NCI-H1930 (cell line): Measurements from ENCODE around the gene FGF2.
"Not testable (repeated sequence)": the region's sequence is repeated elsewhere in the genome, so short reads cannot be mapped to it uniquely, and the experiment has no call there.

Experiments
- DNase-seq, 2 experiments: peaks; one replicate each; lab custom pipeline; 2025; lab: John Stamatoyannopoulos, UW

FGF2 gene

DNA sequence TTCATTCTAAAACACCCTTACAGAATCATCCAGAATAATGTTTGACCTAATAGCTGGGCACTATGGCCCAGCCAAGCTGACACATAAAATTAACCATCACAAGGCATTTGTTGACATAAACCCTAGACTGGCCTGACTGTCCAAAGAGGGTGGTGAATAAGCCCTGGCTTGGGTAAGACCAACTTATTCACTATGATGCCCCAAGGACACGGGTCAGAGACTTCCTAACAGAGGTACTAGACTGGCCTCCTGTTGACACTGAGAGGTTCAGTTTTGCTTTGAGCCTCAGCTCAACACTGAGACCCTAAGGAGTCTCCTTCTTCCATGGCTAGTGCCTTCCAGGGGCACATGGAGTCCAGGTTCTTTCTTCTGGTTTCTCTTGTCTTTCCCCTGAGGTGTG, 21.3 kb downstream of the FGF2 start:
- no peak for DNase-seq

DNA sequence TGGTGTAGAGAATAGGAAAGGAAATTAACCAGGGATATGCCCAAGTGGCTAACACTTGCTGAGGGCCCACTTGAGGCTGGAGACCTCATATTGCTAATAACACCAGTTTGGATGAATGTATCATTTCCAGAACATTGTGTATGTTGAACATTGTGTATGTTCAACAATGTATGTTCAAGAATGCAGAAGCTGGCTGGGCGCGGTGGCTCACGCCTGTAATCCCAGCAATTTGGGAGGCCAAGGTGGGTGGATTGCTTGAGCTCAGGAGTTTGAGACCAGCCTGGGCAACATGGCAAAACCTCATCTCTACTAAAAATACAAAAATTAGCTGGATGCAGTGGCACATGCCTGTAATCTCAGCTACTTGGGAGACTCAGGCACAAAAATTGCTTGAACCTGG, 23.2 kb downstream of the FGF2 start:
- DNase-seq, result not testable (repeated sequence)

DNA sequence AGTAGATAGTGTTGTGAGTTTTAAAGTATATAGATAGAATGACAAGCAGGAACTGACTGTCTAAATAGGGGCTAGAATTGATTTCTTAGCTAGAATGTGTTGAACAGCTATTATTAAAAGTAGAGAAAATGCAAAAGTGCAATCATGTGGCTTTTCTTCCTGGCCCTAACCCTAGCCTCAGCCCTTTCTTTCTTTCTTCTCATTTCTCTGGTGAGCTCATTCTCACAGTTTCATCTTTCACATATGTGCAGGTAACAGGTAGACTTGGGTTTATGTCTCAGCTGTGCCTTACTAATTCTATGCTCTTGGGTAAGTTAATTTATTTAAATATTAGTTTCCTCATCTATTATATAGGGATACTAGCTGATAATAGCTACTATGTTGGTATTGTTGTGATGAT, 24.9 kb downstream of the FGF2 start:
- DNase-seq, result no peak

DNA sequence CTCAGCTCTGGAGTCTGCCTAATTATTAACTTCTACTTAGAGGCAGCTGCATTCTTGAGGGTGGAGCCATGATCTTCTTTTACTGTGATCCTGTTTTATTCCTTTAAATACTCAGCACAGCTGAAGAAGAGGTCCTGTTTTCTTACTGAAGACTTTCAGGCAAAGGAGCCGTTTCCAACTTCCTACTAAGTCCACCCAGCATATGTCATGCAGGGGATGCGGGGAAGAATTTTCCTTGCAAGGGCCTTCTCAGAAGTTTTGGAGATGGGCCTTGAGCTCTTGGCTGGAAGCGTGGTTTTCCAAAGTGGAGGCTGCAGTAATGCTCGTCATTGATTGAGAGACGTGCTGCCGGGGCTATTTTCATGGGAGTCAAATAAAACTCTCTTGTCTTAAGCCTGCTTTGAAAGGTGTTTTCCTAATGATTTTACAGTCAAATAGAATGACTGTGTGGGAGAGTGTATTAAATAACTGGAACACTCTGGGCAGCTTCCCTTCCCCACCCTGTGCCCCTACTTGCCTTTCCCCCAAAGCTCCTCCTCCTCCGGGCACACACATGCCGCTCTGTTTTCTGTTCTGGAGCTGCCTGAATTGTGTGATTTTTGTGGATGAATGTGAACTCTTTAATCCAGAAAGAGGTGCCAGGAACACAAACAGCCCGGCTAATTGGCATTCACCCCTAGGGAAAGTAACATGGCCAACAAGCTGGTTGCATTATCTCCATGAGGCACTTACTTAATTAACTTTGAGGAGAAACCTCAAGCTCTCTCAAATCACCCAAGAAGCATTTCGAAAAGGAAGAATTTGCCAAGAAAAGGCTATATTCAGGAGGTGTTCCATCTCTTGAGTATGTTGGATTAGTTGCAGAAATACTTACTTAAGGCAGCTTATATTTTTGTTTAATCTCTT, 28.1 kb downstream of the FGF2 start:
- no peak for DNase-seq

DNA sequence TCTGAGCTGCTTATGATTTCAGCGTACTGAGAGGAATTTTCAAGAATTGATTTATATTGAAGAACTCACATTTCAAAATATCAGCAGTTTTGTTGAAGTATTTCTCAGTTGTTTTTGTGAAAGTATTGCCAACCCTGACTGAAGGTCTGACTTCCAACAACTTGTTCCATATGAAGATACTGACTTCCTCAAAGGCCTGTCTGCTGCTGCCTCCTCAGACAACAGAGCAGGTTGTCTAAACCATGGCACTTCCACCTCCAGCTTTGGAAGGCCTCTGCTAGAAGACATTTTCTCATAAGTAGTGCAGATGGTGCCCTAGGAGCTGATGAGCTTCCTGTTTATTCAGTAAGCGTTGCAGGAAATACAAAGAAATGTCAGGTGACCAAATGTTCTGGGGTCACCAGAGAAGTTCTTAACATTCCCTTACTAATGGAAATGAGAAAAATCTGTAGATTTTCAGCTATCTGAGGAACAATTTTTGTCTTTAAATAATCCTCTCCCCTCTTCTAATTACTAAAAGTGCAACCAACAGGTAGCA, 28.8 kb downstream of the FGF2 start:
- DNase-seq, result no peak

DNA sequence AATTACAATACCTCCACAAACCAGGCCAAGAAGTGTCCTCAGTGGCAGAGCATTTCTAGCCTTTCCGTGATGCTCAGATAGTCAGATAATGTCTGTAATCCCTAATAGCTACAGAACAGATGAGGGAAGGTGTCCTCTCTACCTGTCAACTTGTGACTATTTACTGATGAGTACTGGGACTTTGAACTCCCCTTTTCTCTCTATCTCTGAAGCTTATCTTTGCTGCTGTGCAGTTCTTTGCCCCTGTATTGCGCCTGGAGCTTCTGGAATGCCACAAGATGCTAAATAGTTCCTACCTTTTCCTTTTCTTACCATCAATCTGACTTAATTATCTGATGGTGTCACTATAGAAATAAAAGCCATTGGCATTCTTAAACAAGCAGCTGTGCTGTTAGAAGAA, 30.5 kb downstream of the FGF2 start:
- DNase-seq, result no peak

DNA sequence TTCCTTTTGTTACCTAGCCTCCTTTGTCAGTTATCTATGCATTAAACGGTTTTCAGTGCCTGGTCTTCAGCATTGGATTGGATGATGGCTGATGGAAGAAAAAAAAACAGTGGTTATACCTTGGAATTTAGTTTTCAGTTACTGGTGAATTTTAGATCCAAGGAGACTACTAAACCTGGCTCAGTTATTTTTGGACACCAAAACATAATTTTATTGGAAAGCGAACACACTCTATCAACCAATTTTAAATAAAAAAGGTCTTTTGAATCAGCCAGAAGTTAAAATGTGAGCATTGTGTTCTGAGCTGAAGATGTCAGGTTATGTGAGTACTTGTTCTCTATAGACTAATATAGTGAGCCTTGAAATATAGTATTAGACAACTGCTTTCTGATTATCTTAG, 32.1 kb downstream of the FGF2 start:
- DNase-seq, result no peak

DNA sequence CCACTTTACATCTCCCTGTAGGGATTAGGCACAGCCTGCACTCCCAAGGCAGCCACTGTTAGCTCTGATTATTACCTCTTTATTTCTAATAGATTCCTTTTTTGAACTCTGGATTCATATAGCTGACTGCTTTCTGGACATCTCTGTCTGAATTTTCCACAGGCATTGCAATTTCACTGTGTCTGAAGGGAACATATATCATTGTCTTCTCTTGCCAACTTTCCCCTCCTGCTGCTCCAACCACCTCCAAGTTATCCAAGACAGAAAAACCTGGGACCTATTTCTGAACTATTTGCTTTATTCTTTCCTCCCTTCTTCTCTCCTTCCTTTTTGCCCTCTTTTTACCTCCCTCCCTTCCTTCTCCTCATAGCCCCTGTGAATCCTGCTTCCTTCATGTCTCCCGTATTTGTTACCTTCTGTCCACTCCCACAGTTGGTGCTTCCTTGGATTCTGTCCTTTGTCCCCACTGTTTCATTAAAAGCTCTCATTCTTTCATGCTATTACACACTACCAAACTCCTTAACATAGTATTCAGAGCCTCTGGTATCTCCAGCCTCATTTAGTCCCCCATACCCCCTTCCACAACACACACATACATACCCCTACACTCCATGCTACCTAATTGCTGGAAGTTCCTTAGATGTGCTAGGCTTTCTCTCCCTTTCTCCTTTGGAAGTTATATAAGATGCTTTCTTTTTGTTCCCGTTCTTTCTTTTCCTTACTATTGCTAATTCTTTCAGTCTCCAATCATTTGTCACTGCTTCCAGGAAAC, 34.7 kb downstream of the FGF2 start:
- no peak for DNase-seq

DNA sequence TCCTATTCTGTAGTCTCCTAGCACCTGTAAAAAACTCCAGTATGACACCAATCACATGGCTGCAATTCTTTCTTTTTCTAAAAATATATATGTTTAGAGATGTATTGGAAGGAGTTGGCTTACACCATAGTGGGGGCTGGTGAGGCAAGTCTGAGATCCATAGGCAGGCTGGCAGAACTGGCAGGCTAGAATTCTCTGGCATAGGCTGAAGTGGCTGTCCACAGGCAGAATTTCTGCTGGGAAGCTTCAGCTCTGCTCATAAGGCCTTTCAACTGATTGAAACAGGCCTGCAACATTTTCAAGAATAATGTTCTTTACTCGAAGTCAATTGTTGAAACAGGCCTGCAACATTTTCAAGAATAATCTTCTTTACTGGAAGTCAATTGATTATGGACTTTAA, 37.0 kb downstream of the FGF2 start:
- no peak for DNase-seq

DNA sequence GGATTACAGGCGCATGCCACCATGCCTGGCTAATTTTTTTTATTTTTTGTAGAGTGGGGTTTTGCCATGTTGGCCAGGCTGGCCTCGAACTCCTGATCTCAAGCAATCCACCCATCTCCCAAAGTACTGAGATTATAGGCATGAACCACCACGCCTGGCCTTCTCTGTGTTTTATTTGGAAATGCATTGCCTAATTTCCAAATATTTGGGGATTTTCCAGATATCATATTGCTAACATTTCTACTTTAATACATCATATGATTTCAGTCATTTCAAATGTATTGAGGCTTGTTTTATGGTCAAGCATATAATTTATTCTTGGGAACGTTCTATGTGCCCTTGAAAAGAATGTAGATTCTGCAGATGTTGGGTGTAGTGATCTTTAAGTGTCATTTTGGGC, 38.8 kb downstream of the FGF2 start:
- no peak for DNase-seq

DNA sequence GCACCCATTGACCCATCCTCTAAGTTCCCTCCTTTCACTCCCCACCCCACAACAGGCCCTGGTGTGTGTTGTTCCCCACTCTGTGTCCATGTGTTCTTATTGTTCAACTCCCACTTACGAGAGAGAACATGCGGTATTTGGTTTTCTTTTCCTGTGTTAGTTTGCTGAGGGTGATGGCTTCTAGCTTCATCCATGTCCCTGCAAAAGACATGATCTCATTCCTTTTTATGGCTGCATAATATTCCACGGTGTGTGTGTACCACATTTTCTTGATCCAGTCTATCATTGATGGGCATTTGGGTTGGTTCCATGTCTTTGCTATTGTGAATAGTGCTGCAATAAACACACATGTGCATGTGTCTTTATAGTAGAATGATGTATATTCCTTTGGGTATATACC, 41.6 kb downstream of the FGF2 start:
- not testable (repeated sequence) for DNase-seq

DNA sequence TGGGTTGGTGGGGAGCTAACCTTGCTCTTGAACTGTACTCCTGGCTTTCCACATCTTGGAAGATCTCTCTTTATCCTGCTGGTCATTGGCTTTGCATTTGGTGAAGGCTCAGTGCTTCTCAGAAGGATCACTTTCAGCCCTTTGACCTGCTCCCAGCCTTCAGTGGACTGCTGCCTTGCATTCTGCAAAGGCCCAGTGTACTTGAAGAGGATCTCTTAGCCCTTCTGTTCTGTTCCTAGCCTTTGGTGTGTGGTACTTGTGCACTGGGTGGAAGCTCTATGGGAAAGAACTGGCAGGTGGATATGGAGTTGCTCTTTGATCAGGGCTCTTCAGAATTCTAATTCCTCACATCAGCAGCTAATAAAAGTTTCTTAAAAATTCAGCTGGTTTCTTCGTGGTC, 46.5 kb downstream of the FGF2 start:
- DNase-seq, result no peak

DNA sequence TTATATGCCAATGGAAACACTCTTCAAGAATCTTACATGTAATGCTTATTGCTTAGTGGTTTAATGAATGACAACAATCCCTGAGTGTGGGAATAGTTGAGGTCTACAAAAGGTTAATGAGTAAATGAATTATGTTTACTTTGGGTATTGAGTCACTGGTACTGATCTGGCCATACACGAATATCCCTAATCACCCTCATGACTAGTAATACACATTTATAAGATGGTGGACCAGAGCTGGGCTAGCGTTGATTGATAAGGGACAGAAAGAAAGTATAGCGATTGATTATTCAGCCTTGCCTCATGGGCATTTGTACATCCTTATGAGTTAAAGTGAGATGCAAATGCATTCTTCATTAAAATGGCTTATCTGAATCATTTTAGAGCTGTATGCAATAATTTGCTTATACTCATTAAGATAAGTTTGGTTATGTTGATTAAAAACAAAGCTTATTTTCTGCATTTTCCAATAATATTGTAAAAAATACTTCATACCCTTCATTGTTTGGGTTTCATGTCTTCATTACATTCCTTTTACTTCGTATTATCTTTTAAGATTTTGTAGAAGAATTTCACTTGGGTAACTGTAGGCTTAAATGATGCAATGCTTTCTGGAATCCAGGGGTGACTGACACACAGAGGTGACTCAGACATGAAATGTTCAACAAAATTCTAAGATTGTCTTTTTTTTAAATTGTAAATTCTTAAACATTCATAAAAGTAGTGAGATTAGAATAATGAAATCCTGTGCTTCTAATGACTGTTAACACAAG, 47.4 kb downstream of the FGF2 start:
- no peak for DNase-seq

DNA sequence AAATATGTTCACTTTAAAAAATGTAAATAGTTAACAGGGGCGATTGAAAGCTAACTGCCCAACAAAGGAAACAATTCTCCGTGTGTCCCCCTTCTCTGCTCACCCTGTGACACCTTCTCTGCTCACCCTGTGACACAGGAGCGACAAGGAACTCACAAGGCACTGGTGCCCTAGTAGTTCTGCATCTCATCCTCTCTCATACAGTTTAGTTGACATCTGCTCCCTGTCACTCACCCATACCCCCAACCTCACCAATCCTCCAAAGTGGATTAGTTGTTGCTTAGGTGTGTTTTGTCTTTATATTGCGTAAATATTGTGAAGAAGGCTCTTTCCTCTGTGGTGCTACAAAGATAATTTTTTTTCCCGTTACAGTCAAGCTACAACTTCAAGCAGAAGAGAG, 49.3 kb downstream of the FGF2 start:
- DNase-seq, result no peak

DNA sequence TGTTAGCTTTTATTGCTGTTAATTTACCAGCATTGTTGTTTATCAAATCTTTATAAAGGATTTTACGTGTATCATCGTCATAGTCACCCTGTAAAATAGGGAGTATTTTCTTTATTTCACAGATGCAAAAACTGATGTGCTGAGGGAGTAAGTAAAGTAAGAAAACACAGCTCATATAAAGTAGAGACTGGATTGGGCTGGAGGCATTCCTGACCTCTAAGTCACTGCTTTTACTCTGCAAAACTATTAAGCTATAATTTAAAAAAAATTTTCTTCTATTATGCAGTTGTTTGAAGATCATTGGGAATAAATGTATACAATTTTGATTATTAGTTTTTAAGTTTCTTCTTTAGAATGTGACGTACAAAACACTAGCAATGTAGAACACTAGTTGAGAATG, 49.8 kb downstream of the FGF2 start:
- DNase-seq, result no peak

DNA sequence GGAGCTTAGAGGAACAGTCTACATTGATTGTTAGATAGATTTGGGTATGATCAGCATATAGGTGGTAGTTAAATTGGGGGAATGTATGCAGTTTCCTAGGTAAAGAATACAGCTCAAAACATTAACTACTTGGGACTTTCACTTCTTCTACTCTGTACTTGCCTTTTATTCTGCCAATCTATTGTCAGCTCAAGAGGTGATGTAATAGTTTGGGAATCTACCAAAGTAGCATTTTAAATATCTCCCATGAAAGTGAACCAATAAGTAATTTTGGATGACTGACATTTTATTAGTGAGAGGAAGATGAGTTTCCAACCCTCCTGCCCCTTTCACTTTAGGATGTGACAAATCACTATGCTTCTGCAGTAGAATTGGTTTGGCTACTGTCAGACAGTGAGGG, 52.4 kb downstream of the FGF2 start:
- no peak for DNase-seq

DNA sequence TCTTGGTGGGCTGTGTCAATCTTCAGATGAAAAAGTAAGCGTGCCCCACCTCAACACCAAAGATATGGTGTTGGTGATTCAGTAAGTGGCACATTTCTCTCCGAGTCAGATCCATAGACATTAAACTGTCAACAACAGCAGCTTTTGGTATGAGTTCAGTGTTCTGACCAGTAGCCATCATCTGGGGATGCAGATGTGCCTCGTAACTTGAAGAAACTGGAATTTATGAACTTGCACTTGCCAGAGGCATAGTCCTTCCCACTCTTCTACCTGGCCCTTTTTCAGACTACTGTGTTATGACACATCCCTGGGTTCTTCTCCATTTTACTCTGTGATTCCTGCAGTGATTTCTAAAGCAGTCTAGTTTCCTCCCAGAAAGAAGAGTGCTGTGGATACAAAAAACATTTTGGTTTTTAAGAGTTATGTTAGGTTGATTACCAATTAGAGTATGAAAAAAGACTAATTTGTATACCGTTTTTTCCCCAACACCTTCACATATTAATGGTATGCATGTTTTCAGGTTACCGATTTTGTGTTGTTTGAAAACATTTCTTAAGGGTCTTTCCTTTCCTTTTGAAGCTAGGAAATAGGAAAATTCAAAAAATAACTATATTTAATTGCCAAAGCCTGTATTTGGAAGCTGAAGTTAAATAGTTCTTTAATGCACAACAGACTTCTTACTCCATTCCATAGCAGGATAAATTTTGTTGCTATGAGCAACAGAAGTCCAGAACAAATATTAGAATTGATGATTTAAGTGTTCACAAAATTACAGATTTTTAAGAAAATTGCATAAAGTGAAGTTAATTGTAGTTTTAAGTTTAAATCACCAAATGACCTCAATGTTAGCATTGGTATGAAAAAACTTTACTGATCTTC, 56.5 kb downstream of the FGF2 start:
- no peak for DNase-seq

DNA sequence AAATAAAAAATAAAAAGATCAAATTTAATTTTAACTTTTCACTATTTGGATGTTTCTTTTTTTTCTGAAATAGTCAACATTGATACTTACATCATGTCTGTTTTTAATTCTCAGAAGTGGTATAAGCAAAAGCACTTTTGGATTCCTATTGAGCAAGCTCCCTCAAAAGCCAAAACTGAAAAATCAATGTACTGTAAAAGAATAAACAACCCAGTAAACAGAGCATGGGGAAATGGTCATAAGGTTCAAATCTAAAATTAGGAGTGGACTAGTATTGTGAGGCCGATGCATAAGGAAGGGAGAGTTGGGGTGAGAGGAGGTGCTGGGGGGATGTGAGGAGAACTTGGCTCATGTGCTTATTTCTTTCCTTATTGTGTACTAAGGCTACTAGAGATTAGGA, 57.9 kb downstream of the FGF2 start:
- DNase-seq, result no peak

DNA sequence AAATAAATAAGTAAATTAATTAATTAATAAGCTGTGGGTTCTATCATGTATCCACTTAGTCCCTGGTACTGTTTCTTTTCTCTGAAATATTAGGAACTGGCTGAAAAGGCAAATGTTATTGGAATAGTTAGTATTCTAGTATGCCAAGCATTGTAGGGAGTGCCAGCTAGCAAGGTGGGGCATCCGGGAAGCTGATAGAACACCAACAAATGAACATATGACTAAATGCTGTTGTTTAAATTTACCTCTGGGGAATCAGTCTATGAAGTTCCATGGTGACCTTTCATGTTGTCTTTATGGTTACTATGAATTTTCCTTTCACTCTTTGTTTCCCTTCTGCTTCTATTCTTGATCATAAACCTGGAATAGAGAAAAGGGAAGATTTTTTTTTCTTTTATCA, 63.1 kb downstream of the FGF2 start:
- DNase-seq, result no peak

DNA sequence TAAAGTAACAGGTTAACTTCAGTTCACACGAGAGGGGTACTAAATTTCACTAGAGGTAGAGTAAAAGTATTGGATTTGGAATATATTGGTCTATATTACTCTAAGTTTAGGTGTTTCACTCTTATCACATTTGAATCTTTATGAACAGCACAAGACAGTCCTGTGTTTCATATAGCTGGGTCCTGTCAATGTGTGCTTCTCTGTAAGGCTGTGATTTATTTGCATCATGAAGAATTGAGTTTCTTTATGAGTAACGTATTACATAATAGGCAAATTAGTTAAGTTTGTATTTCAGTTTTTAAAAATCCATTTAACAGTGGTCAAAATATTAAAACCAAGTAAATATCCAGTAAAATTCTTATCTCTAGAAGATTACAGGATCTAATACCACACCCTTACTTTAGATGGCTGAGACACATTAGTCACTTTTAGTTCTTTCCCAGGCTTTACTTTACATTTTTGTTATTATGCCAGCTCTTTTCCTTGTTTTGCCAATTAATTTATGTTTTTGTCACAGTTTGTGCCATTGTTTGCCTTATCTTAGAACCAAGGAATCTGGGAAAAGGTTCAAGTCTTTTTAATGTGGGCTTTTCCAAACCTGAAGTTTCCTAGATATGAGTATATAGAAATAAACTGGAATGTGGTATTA, 63.6 kb downstream of the FGF2 start:
- DNase-seq, result no peak

DNA sequence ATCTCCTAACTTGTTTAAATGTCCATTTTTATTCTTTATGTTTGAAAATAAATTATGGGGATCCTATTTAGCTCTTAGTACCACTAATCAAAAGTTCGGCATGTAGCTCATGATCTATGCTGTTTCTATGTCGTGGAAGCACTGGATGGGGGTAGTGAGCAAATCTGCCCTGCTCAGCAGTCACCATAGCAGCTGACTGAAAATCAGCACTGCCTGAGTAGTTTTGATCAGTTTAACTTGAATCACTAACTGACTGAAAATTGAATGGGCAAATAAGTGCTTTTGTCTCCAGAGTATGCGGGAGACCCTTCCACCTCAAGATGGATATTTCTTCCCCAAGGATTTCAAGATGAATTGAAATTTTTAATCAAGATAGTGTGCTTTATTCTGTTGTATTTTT, 68.2 kb downstream of the FGF2 start:
- DNase-seq, result no peak
